GM12872 (cell line): Measurements from ENCODE around the gene TRMT13.

Source experiments
- TF ChIP-seq, protein P1 (sequence below): IDR thresholded peaks from 3 replicates; pipeline ENCODE4 v1.5.1; 2011; ENCODE audit warnings: low read depth, mild to moderate bottlenecking, low read length, moderate library complexity; ENCODE audit not compliant: insufficient read depth

TRMT13 gene

GRCh38 chr1:100184536-100184935 lies 51.6 kb downstream of the TRMT13 start:
- TF ChIP-seq, protein P1, sequence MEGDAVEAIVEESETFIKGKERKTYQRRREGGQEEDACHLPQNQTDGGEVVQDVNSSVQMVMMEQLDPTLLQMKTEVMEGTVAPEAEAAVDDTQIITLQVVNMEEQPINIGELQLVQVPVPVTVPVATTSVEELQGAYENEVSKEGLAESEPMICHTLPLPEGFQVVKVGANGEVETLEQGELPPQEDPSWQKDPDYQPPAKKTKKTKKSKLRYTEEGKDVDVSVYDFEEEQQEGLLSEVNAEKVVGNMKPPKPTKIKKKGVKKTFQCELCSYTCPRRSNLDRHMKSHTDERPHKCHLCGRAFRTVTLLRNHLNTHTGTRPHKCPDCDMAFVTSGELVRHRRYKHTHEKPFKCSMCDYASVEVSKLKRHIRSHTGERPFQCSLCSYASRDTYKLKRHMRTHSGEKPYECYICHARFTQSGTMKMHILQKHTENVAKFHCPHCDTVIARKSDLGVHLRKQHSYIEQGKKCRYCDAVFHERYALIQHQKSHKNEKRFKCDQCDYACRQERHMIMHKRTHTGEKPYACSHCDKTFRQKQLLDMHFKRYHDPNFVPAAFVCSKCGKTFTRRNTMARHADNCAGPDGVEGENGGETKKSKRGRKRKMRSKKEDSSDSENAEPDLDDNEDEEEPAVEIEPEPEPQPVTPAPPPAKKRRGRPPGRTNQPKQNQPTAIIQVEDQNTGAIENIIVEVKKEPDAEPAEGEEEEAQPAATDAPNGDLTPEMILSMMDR, result no peak

DNA sequence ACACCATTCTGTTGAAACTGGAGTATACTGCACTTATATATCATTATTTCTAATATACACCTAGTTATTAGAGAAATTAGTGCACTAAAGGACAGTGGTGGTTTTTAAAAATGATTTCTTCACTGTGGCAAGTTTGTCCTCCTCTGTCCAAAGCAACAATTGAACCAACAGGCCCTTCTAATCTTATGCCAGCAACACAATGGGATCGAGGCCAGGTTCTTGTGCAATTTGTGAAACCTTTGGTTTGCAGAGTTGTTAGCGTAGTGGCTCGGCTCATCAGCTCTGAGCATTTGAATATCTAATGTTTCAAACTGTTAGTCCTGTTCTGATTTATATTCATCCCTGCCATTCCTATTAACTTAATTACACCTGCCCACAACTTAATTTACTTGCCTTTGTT lies 54.9 kb downstream of the TRMT13 start:
- TF ChIP-seq, protein P1, result no peak

GRCh38 chr1:100188617-100189016 lies 55.7 kb downstream of the TRMT13 start:
- TF ChIP-seq, protein P1, result no peak

- TF ChIP-seq, protein P1, result no peak
These were observed 65.6 kb downstream of the TRMT13 start for GRCh38 chr1:100198596-100198995.
